Thymus (tissue), 14 donors: Measurements from ENCODE around the gene LSM7. TPM values are rescaled to one million over a fixed set of nuclear protein-coding genes. Genes with fewer than 3 reads are reported as not detected.

ENCODE experiments used
- DNase-seq, 9 donors: peaks; one replicate each; pipeline ENCODE4 v3.0.0-alpha.2; 2013; ENCODE audit warnings: low spot score in 9 of 9, low read depth in 6 of 9, missing footprints in 1 of 9
- H3K27ac ChIP-seq, 2 donors: one replicate each; pipeline ENCODE4 v1.5.1; 2013; ENCODE audit warnings: control low read depth in 1 of 2, low read depth in 1 of 2, low read length in 1 of 2, mild to moderate bottlenecking in 1 of 2, moderate library complexity in 1 of 2
- H3K27me3 ChIP-seq, 2 donors: one replicate each; pipeline ENCODE4 v1.5.1; 2013; ENCODE audit warnings: low read length in 1 of 2; ENCODE audit not compliant: control insufficient read depth in 2 of 2, insufficient read depth in 1 of 2
- H3K36me3 ChIP-seq, 2 donors: one replicate each; pipeline ENCODE4 v1.5.1; 2013; ENCODE audit warnings: low read length in 1 of 2, mild to moderate bottlenecking in 1 of 2, moderate library complexity in 1 of 2; ENCODE audit not compliant: control insufficient read depth in 2 of 2, insufficient read depth in 2 of 2
- H3K4me1 ChIP-seq, 2 donors: one replicate each; pipeline ENCODE4 v1.5.1; 2013; ENCODE audit warnings: low read length in 2 of 2; ENCODE audit not compliant: control insufficient read depth in 2 of 2, insufficient read depth in 2 of 2
- H3K4me3 ChIP-seq, 2 donors: one replicate each; pipeline ENCODE4 v1.5.1; 2013; ENCODE audit warnings: low read length in 2 of 2, control low read depth in 1 of 2, mild to moderate bottlenecking in 1 of 2
- H3K9me3 ChIP-seq, 2 donors: one replicate each; pipeline ENCODE4 v1.5.1; 2013; ENCODE audit warnings: low read length in 1 of 2, mild to moderate bottlenecking in 1 of 2; ENCODE audit not compliant: control insufficient read depth in 2 of 2, insufficient read depth in 1 of 2
- WGBS: extraction: QIAGEN DNeasy Blood & Tissue Kit; methylation state at CpG from one replicate; pipeline ENCODE4 v1.1.7; 2013; 5-methylcytosine and 5-hydroxymethylcytosine counted together
- long read RNA-seq, 10 donors: transcript quantifications; one replicate each; lab custom pipeline, GENCODE V29; 2026
- polyA plus RNA-seq: library from polyadenylated mRNA; stranded (reverse); fragments of 200-250 nt; gene quantifications from one replicate; pipeline ENCODE4 v1.2.3, GENCODE V29; 2013
- total RNA-seq: library from RNA; stranded (reverse); fragments of 120-200 nt; gene quantifications from one replicate; pipeline ENCODE4 v1.2.4, GENCODE V29; 2013
- donor health status: healthy.

Gene LSM7
- 175 TPM for total RNA-seq
- 243 TPM for polyA plus RNA-seq
- long read RNA-seq, donor 1, transcript LSM7-201 (4 exons, 529 nt) = major isoform, 9 of 11 reads
- long read RNA-seq, donor 1, partial matches to known transcripts = 0 of 11 reads
- long read RNA-seq, donor 1, other reads (novel, unspliced or antisense) = 0 of 11 reads
- long read RNA-seq, donor 2, transcript LSM7-204 (3 exons, 575 nt) = minor isoform, 19 of 121 reads
- long read RNA-seq, donor 2, transcript LSM7-206 (2 exons, 710 nt) = minor isoform, 9 of 121 reads
- long read RNA-seq, donor 2, transcript LSM7-203 (4 exons, 512 nt) = minor isoform, 11 of 121 reads
- long read RNA-seq, donor 2, transcript LSM7-201 (4 exons, 529 nt) = major isoform, 74 of 121 reads
- long read RNA-seq, donor 2, partial matches to known transcripts = 6 of 121 reads
- long read RNA-seq, donor 2, other reads (novel, unspliced or antisense) = 0 of 121 reads
- long read RNA-seq, donor 3, transcript LSM7-203 (4 exons, 512 nt) = minor isoform, 17 of 174 reads
- long read RNA-seq, donor 3, transcript LSM7-201 (4 exons, 529 nt) = major isoform, 91 of 174 reads
- long read RNA-seq, donor 3, transcript LSM7-204 (3 exons, 575 nt) = minor isoform, 25 of 174 reads
- long read RNA-seq, donor 3, transcript LSM7-206 (2 exons, 710 nt) = minor isoform, 9 of 174 reads
- long read RNA-seq, donor 3, partial matches to known transcripts = 31 of 174 reads
- long read RNA-seq, donor 3, other reads (novel, unspliced or antisense) = 0 of 174 reads
- long read RNA-seq, donor 4, transcript LSM7-203 (4 exons, 512 nt) = minor isoform, 7 of 50 reads
- long read RNA-seq, donor 4, transcript LSM7-201 (4 exons, 529 nt) = major isoform, 29 of 50 reads
- long read RNA-seq, donor 4, transcript LSM7-206 (2 exons, 710 nt) = minor isoform, 6 of 50 reads
- long read RNA-seq, donor 4, partial matches to known transcripts = 6 of 50 reads
- long read RNA-seq, donor 4, other reads (novel, unspliced or antisense) = 0 of 50 reads
- long read RNA-seq, donor 5, transcript LSM7-206 (2 exons, 710 nt) = minor isoform, 8 of 173 reads
- long read RNA-seq, donor 5, transcript LSM7-201 (4 exons, 529 nt) = major isoform, 107 of 173 reads
- long read RNA-seq, donor 5, transcript LSM7-204 (3 exons, 575 nt) = minor isoform, 19 of 173 reads
- long read RNA-seq, donor 5, transcript LSM7-203 (4 exons, 512 nt) = minor isoform, 28 of 173 reads
- long read RNA-seq, donor 5, partial matches to known transcripts = 10 of 173 reads
- long read RNA-seq, donor 5, other reads (novel, unspliced or antisense) = 0 of 173 reads
- long read RNA-seq, donor 6, transcript LSM7-204 (3 exons, 575 nt) = minor isoform, 11 of 82 reads
- long read RNA-seq, donor 6, transcript LSM7-203 (4 exons, 512 nt) = minor isoform, 11 of 82 reads
- long read RNA-seq, donor 6, transcript LSM7-201 (4 exons, 529 nt) = major isoform, 42 of 82 reads
- long read RNA-seq, donor 6, transcript LSM7-206 (2 exons, 710 nt) = minor isoform, 8 of 82 reads
- long read RNA-seq, donor 6, partial matches to known transcripts = 9 of 82 reads
- long read RNA-seq, donor 6, other reads (novel, unspliced or antisense) = 0 of 82 reads
- long read RNA-seq, donor 7, transcript LSM7-201 (4 exons, 529 nt) = major isoform, 38 of 78 reads
- long read RNA-seq, donor 7, transcript LSM7-203 (4 exons, 512 nt) = minor isoform, 13 of 78 reads
- long read RNA-seq, donor 7, transcript LSM7-204 (3 exons, 575 nt) = minor isoform, 12 of 78 reads
- long read RNA-seq, donor 7, partial matches to known transcripts = 13 of 78 reads
- long read RNA-seq, donor 7, other reads (novel, unspliced or antisense) = 0 of 78 reads
- long read RNA-seq, donor 8, transcript LSM7-201 (4 exons, 529 nt) = major isoform, 24 of 32 reads
- long read RNA-seq, donor 8, partial matches to known transcripts = 0 of 32 reads
- long read RNA-seq, donor 8, other reads (novel, unspliced or antisense) = 0 of 32 reads
- long read RNA-seq, donor 9, transcript LSM7-204 (3 exons, 575 nt) = minor isoform, 9 of 57 reads
- long read RNA-seq, donor 9, transcript LSM7-203 (4 exons, 512 nt) = minor isoform, 11 of 57 reads
- long read RNA-seq, donor 9, transcript LSM7-201 (4 exons, 529 nt) = major isoform, 34 of 57 reads
- long read RNA-seq, donor 9, partial matches to known transcripts = 0 of 57 reads
- long read RNA-seq, donor 9, other reads (novel, unspliced or antisense) = 0 of 57 reads
- long read RNA-seq, donor 10, transcript LSM7-201 (4 exons, 529 nt) = major isoform, 47 of 65 reads
- long read RNA-seq, donor 10, transcript LSM7-204 (3 exons, 575 nt) = minor isoform, 7 of 65 reads
- long read RNA-seq, donor 10, transcript LSM7-203 (4 exons, 512 nt) = minor isoform, 10 of 65 reads
- long read RNA-seq, donor 10, partial matches to known transcripts = 0 of 65 reads
- long read RNA-seq, donor 10, other reads (novel, unspliced or antisense) = 0 of 65 reads

- peaks cover 38 to 57% of the 10 kb centered on the region in 2 donors for H3K4me1 ChIP-seq
- peak within 1 kb of the TSS; percentile 81 to 84 for H3K27ac ChIP-seq
- H3K9me3 ChIP-seq = peaks cover 0 to 9% of the 10 kb centered on the region in 2 donors
- peak; percentile 63 to 97 (median 86) for DNase-seq
- WGBS = under 1% methylated on average over 89 of the region's 89 CpGs
- peaks cover 7 to 22% of the 10 kb centered on the region in 2 donors for H3K36me3 ChIP-seq
- H3K4me3 ChIP-seq = peak within 1 kb of the TSS; percentile 90 to 95
- H3K27me3 ChIP-seq = no peaks in the 10 kb centered on the region
Measured at GRCh38 chr19:2328401-2329148, at the start of gene LSM7, which contains the start of gene SPPL2B. LSM7 (minus strand) TSS chr19:2328586; CDS start chr19:2328566, 20 bp downstream. SPPL2B (plus strand) TSS chr19:2328684; CDS start chr19:2328710, 26 bp downstream.

- H3K9me3 ChIP-seq = peaks cover 2 to 26% of the 10 kb centered on the region in 2 donors
- H3K36me3 ChIP-seq = no peaks in the 10 kb centered on the region
- peaks cover 0 to 11% of the 10 kb centered on the region in 2 donors for H3K27me3 ChIP-seq
- no peak for DNase-seq
- no peak overlapping the region for H3K4me3 ChIP-seq
- WGBS = 94% methylated on average over 15 of the region's 15 CpGs
- no peaks in the 10 kb centered on the region for H3K4me1 ChIP-seq
- no peak overlapping the region for H3K27ac ChIP-seq
Measured at GRCh38 chr19:2376784-2377519, 48.6 kb upstream of the LSM7 start.

GRCh38 chr19:2375353-2376121 is 47.2 kb upstream of the LSM7 start:
- no peak for DNase-seq
- Histone ChIP-seq H3K27me3 (peaks cover 0 to 18% of the 10 kb centered on the region in 2 donors), H3K4me1 (no peaks in the 10 kb centered on the region), H3K4me3 (no peak overlapping the region), H3K27ac (no peak overlapping the region), H3K9me3 (peaks cover 2 to 21% of the 10 kb centered on the region in 2 donors), H3K36me3 (no peaks in the 10 kb centered on the region)
- 95% methylated on average over 7 of the region's 7 CpGs for WGBS

GRCh38 chr19:2374808-2375207 is 46.4 kb upstream of the LSM7 start:
- no peaks in the 10 kb centered on the region for H3K4me1 ChIP-seq
- DNase-seq = no peak
- no peak overlapping the region for H3K4me3 ChIP-seq
- H3K27me3 ChIP-seq = peaks cover 0 to 18% of the 10 kb centered on the region in 2 donors
- peaks cover 2 to 20% of the 10 kb centered on the region in 2 donors for H3K9me3 ChIP-seq
- H3K27ac ChIP-seq = no peak overlapping the region
- no peaks in the 10 kb centered on the region for H3K36me3 ChIP-seq
- WGBS = 97% methylated on average over 13 of the region's 13 CpGs

- no peaks in the 10 kb centered on the region for H3K4me1 ChIP-seq
- WGBS = 85% methylated on average over 11 of the region's 11 CpGs
- no peak for DNase-seq
- no peak overlapping the region for H3K4me3 ChIP-seq
- peaks cover 0 to 22% of the 10 kb centered on the region in 2 donors for H3K27me3 ChIP-seq
- H3K27ac ChIP-seq = no peak overlapping the region
- H3K36me3 ChIP-seq = no peaks in the 10 kb centered on the region
- peaks cover 0 to 9% of the 10 kb centered on the region in 2 donors for H3K9me3 ChIP-seq
Measured at GRCh38 chr19:2372076-2372612, 43.8 kb upstream of the LSM7 start.

- Histone ChIP-seq H3K27ac (no peak overlapping the region), H3K27me3 (peaks cover 0 to 20% of the 10 kb centered on the region in 2 donors), H3K4me3 (no peak overlapping the region), H3K36me3 (no peaks in the 10 kb centered on the region), H3K9me3 (peaks cover 0 to 9% of the 10 kb centered on the region in 2 donors), H3K4me1 (no peaks in the 10 kb centered on the region)
- WGBS = 90% methylated on average over 16 of the region's 16 CpGs
- no peak for DNase-seq
Measured at GRCh38 chr19:2371656-2372055, 43.3 kb upstream of the LSM7 start.
